H9 (cell line): ENCODE measurements around the gene DOCK10. TPM values are rescaled to one million over a fixed set of nuclear protein-coding genes. Genes with fewer than 3 reads are reported as not detected.

Experiments
- DNase-seq: peaks from one replicate; pipeline ENCODE4 v3.0.0-alpha.2; 2017
- H2AFZ ChIP-seq: one replicate; pipeline ENCODE4 v1.6.1; 2013; ENCODE audit warnings: mild to moderate bottlenecking, low read length, control low read depth, moderate library complexity
- H2AK5ac ChIP-seq: 2 replicates; pipeline ENCODE4 v1.6.1; 2013; ENCODE audit warnings: low read length, control low read depth, mixed read lengths; ENCODE audit not compliant: insufficient read length
- H2BK120ac ChIP-seq: one replicate; pipeline ENCODE4 v1.6.1; 2013; ENCODE audit warnings: low read depth, mild to moderate bottlenecking, low read length, control low read depth, inconsistent platforms; ENCODE audit not compliant: poor library complexity, severe bottlenecking
- H2BK12ac ChIP-seq: 2 replicates; pipeline ENCODE4 v1.6.1; 2013; ENCODE audit warnings: low read length, control low read depth, mixed read lengths, low read depth; ENCODE audit not compliant: insufficient read length
- H2BK15ac ChIP-seq: 2 replicates; pipeline ENCODE4 v1.6.1; 2013; ENCODE audit warnings: low read depth, low read length, control low read depth
- H2BK20ac ChIP-seq: one replicate; pipeline ENCODE4 v1.6.1; 2013; ENCODE audit warnings: low read depth, mild to moderate bottlenecking, low read length, control low read depth, inconsistent platforms; ENCODE audit not compliant: poor library complexity, severe bottlenecking
- H2BK5ac ChIP-seq: 2 replicates; pipeline ENCODE4 v1.6.1; 2013; ENCODE audit warnings: low read length, control low read depth, mixed read lengths; ENCODE audit not compliant: insufficient read length
- H3K14ac ChIP-seq: 2 replicates; pipeline ENCODE4 v1.6.1; 2013; ENCODE audit warnings: low read length, control low read depth; ENCODE audit not compliant: insufficient read depth
- H3K18ac ChIP-seq: 2 replicates; pipeline ENCODE4 v1.6.1; 2013; ENCODE audit warnings: low read depth, mild to moderate bottlenecking, mixed read lengths, low read length, control low read depth; ENCODE audit not compliant: insufficient read length
- H3K23ac ChIP-seq: 2 replicates; pipeline ENCODE4 v1.6.1; 2013; ENCODE audit warnings: low read length, control low read depth, mixed read lengths, low read depth; ENCODE audit not compliant: insufficient read length
- H3K23me2 ChIP-seq: 2 replicates; pipeline ENCODE4 v1.6.1; 2013; ENCODE audit warnings: low read depth, mild to moderate bottlenecking, mixed read lengths, low read length, control low read depth; ENCODE audit not compliant: insufficient read length, poor library complexity, severe bottlenecking
- H3K27ac ChIP-seq: 2 replicates; pipeline ENCODE4 v1.5.1; 2013; ENCODE audit warnings: low read length, control low read depth, mixed read lengths, low read depth; ENCODE audit not compliant: insufficient read length
- H3K27me3 ChIP-seq: 2 replicates; pipeline ENCODE4 v1.6.1; 2013; ENCODE audit warnings: low read length, control low read depth, inconsistent platforms; ENCODE audit not compliant: insufficient read depth
- H3K4ac ChIP-seq: 2 replicates; pipeline ENCODE4 v1.6.1; 2013; ENCODE audit warnings: low read depth, mild to moderate bottlenecking, control low read depth, inconsistent platforms, low read length, moderate library complexity
- H3K4me1 ChIP-seq: 2 replicates; pipeline ENCODE4 v1.6.1; 2013; ENCODE audit warnings: low read length, control low read depth, inconsistent platforms; ENCODE audit not compliant: insufficient read depth
- H3K4me2 ChIP-seq: 2 replicates; pipeline ENCODE4 v1.6.1; 2013; ENCODE audit warnings: low read length, control low read depth, mixed read lengths; ENCODE audit not compliant: insufficient read length, insufficient read depth
- H3K56ac ChIP-seq: 2 replicates; pipeline ENCODE4 v1.6.1; 2013; ENCODE audit warnings: low read depth, mild to moderate bottlenecking, mixed read lengths, low read length, control low read depth; ENCODE audit not compliant: insufficient read length
- H3K79me1 ChIP-seq: 2 replicates; pipeline ENCODE4 v1.6.1; 2013; ENCODE audit warnings: low read depth, mild to moderate bottlenecking, moderate library complexity, low read length, control low read depth, inconsistent platforms; ENCODE audit not compliant: insufficient read depth, poor library complexity, severe bottlenecking
- H3K79me2 ChIP-seq: 2 replicates; pipeline ENCODE4 v1.6.1; 2013; ENCODE audit warnings: low read length, control low read depth, inconsistent platforms; ENCODE audit not compliant: insufficient read depth
- H3K9ac ChIP-seq: 2 replicates; pipeline ENCODE4 v1.6.1; 2013; ENCODE audit warnings: low read length, control low read depth, mixed read lengths; ENCODE audit not compliant: insufficient read length; ENCODE audit errors: extremely low read depth
- H3K9me3 ChIP-seq: one replicate; pipeline ENCODE4 v1.6.1; 2013; ENCODE audit warnings: low read depth, low read length, inconsistent platforms; ENCODE audit not compliant: control insufficient read depth
- H3T11ph ChIP-seq: one replicate; pipeline ENCODE4 v1.6.1; 2013; ENCODE audit warnings: mild to moderate bottlenecking, low read length, control low read depth, inconsistent platforms
- H4K20me1 ChIP-seq: one replicate; pipeline ENCODE4 v1.6.1; 2013; ENCODE audit not compliant: control insufficient read depth, insufficient read length, insufficient read depth
- H4K5ac ChIP-seq: 2 replicates; pipeline ENCODE4 v1.6.1; 2013; ENCODE audit warnings: low read depth, mild to moderate bottlenecking, mixed read lengths, low read length, control low read depth; ENCODE audit not compliant: insufficient read length
- H4K8ac ChIP-seq: replicated peaks from 2 replicates; pipeline ENCODE4 v1.6.1; 2013; ENCODE audit warnings: low read length, control low read depth, mixed read lengths, low read depth; ENCODE audit not compliant: insufficient read length
- H4K91ac ChIP-seq: 2 replicates; pipeline ENCODE4 v1.6.1; 2013; ENCODE audit warnings: low read depth, mild to moderate bottlenecking, moderate library complexity, mixed read lengths, low read length, control low read depth; ENCODE audit not compliant: insufficient read length
- H3K27ac Mint-ChIP-seq, 3 experiments: 2 replicates in 2 of 3; 3 replicates in 1 of 3; pipeline ENCODE4 v1.8.0; 2020 to 2021; ENCODE audit warnings: mixed read lengths in 3 of 3, mild to moderate bottlenecking in 1 of 3, moderate library complexity in 1 of 3
- H3K27me3 Mint-ChIP-seq: 2 replicates; pipeline ENCODE4 v1.8.0; 2021; ENCODE audit warnings: low read depth, mild to moderate bottlenecking, moderate library complexity, mixed read lengths
- H3K36me3 Mint-ChIP-seq, 3 experiments: 2 replicates in 2 of 3; 3 replicates in 1 of 3; pipeline ENCODE4 v1.8.0; 2020 to 2021; ENCODE audit warnings: low read depth in 3 of 3, mixed read lengths in 3 of 3; ENCODE audit not compliant: insufficient read depth in 1 of 3
- H3K4me1 Mint-ChIP-seq, 2 experiments: 2 replicates each; pipeline ENCODE4 v1.8.0; 2020; ENCODE audit warnings: mixed read lengths in 2 of 2
- H3K4me3 Mint-ChIP-seq, 2 experiments: 2 replicates in 1 of 2; 3 replicates in 1 of 2; pipeline ENCODE4 v1.8.0; 2020 to 2021; ENCODE audit warnings: mild to moderate bottlenecking in 2 of 2, mixed read lengths in 2 of 2, moderate library complexity in 1 of 2
- H3K9me3 Mint-ChIP-seq, 2 experiments: 2 replicates in 1 of 2; 3 replicates in 1 of 2; pipeline ENCODE4 v1.8.0; 2020; ENCODE audit warnings: mild to moderate bottlenecking in 2 of 2, mixed read lengths in 2 of 2, moderate library complexity in 1 of 2
- CTCF ChIP-seq: fragments of 200-600 bp; sonication (generic); conservative IDR thresholded peaks from 3 replicates; pipeline ENCODE4 v1.8.0; 2021; ENCODE audit warnings: antibody characterized with exemption, mild to moderate bottlenecking
- WGBS: extraction: QIAGEN DNeasy Blood & Tissue Kit; methylation state at CpG from one replicate; pipeline ENCODE4 v1.1.7; 2013; ENCODE audit warnings: missing lambda C conversion rate, low lambda C conversion rate, mixed read lengths; ENCODE audit not compliant: insufficient read length; ENCODE audit errors: extremely low coverage; 5-methylcytosine and 5-hydroxymethylcytosine counted together
- total RNA-seq: library from RNA; stranded (reverse); gene quantifications from 2 replicates; pipeline ENCODE4 v1.2.1, GENCODE V29; 2021

DOCK10 gene
- total RNA-seq, 1 experiment from 2014 or later, result 0.79 TPM

GRCh38 chr2:224753743-224754540, 288.3 kb downstream of the DOCK10 start:
- Histone ChIP-seq H2AK5ac (no peak overlapping the region), H3K4me1 (no peaks in the 10 kb centered on the region), H3K4me2 (no peak overlapping the region), H3K79me2 (no peaks in the 10 kb centered on the region; the same call in 1 of the 2 replicates), H3K23me2 (no peaks in the 10 kb centered on the region), H3K9me3 (peaks cover 9% of the 10 kb centered on the region), H2BK12ac (no peak overlapping the region), H3K27me3 (no peaks in the 10 kb centered on the region), H3K23ac (no peak overlapping the region), H2BK120ac (no peak overlapping the region), H3T11ph (no peak overlapping the region), H3K27ac (no peak overlapping the region), H3K4ac (no peak overlapping the region), H3K79me1 (no peaks in the 10 kb centered on the region), H2BK5ac (no peak overlapping the region), H4K5ac (no peak overlapping the region), H4K8ac (no peak overlapping the region), H4K20me1 (no peaks in the 10 kb centered on the region), H3K9ac (no peak overlapping the region), H3K14ac (no peak overlapping the region), H2BK20ac (no peak overlapping the region), H2BK15ac (no peak overlapping the region), H2AFZ (no peak overlapping the region), H4K91ac (no peak overlapping the region), H3K18ac (no peak overlapping the region), H3K56ac (no peak overlapping the region)
- H3K27me3 Mint-ChIP-seq, result no peaks in the 10 kb centered on the region; the same call in 1 of the 2 replicates
- no peaks in the 10 kb centered on the region for H3K4me1 Mint-ChIP-seq
- no peak overlapping the region for H3K4me3 Mint-ChIP-seq
- DNase-seq, result no peak
- no peak for TF ChIP-seq CTCF
- H3K27ac Mint-ChIP-seq, result no peak overlapping the region
- peaks cover 19 to 24% (median 22%) of the 10 kb centered on the region in 3 experiments for H3K36me3 Mint-ChIP-seq
- H3K9me3 Mint-ChIP-seq, result peaks cover 33 to 34% of the 10 kb centered on the region in 2 experiments
- no CpG with 5 or more reads among the region's 1 CpG for WGBS
